IPS DF 6.9 (cell line): ENCODE measurements around the gene SHISA4.
"Not testable (repeated sequence)": the region's sequence is repeated elsewhere in the genome, so short reads cannot be mapped to it uniquely, and the experiment has no call there.

Experiments
- DNase-seq: peaks from one replicate; pipeline ENCODE4 v3.0.0-alpha.2; 2013; ENCODE audit warnings: low read depth, low spot score
- H3K27ac ChIP-seq: one replicate; pipeline ENCODE4 v1.5.1; 2013; ENCODE audit warnings: low read length, control low read depth
- H3K27me3 ChIP-seq: 2 replicates; pipeline ENCODE4 v1.6.1; 2013; ENCODE audit warnings: mild to moderate bottlenecking, low read length; ENCODE audit not compliant: control insufficient read depth, insufficient read depth
- H3K36me3 ChIP-seq: 2 replicates; pipeline ENCODE4 v1.6.1; 2013; ENCODE audit warnings: low read length; ENCODE audit not compliant: control insufficient read depth, insufficient read depth
- H3K4me1 ChIP-seq: 2 replicates; pipeline ENCODE4 v1.6.1; 2013; ENCODE audit warnings: low read length; ENCODE audit not compliant: control insufficient read depth, insufficient read depth
- H3K4me3 ChIP-seq: 2 replicates; pipeline ENCODE4 v1.5.1; 2013; ENCODE audit warnings: mild to moderate bottlenecking, low read length
- H3K9me3 ChIP-seq: 2 replicates; pipeline ENCODE4 v1.6.1; 2013; ENCODE audit warnings: low read length, inconsistent platforms; ENCODE audit not compliant: control insufficient read depth, insufficient read depth
- WGBS: extraction: QIAGEN DNeasy Blood & Tissue Kit; methylation state at CpG from one replicate; pipeline ENCODE4 v1.1.7; 2013; ENCODE audit warnings: mixed read lengths, missing lambda C conversion rate; ENCODE audit not compliant: insufficient read length, insufficient coverage; 5-methylcytosine and 5-hydroxymethylcytosine counted together

Gene SHISA4

DNA sequence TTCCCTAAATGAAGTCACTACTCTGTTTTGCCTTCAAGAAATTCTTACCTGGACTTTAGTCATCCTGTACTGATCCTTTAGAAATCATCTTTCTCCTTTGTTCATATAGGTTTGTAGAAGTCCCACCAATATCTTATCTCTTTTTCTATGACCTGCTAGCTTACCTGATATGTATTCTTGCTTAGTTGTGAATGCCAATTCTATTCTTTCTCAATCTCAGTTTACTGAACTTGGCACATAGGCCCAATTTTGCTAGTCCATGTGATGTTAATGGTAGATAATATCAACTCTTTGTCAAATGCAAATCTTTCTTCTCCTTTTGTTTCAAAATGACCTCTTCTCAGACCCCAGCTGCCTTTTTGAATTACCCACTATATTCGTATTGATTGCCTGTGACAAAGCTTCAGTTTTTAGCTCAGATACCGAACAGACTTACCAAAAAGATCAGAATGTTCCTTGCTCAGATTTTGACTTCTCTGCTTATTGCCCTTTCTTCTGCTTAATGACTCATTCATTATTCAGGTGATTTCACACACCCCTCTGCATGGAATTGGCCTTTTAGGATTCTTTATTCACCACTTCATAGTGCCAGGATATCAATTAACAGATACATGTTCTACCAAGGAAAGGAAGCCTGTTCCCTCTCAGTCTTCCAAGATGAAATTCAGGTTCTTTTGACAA, 39.2 kb upstream of the SHISA4 start:
- WGBS = no CpG with 5 or more reads among the region's 2 CpGs
- Histone ChIP-seq H3K4me1 (no peaks in the 10 kb centered on the region), H3K27ac (no peak overlapping the region), H3K4me3 (no peak overlapping the region), H3K9me3 (no peaks in the 10 kb centered on the region), H3K27me3 (no peaks in the 10 kb centered on the region), H3K36me3 (peaks cover 12% of the 10 kb centered on the region; the same call in 1 of the 2 replicates)
- DNase-seq = no peak

DNA sequence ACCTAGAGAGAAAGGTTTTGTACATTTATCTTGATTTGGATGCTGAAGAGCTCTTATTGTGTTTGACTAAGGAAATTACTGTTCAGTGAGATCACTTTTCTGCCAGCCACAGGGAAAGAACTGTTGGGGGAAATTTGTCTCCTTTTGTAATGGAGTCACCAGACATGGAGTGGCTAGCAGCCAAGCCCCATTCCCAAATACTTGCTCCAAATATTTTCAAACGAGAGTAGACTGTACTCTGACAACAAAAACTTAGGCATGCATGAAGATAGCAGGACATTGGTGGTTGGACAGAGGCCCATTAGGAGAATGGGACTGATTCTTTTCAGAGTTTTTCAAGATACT, 38.7 kb upstream of the SHISA4 start:
- Histone ChIP-seq H3K27me3 (no peaks in the 10 kb centered on the region), H3K27ac (no peak overlapping the region), H3K4me3 (no peak overlapping the region), H3K9me3 (no peaks in the 10 kb centered on the region), H3K4me1 (no peaks in the 10 kb centered on the region), H3K36me3 (peaks cover 12% of the 10 kb centered on the region; the same call in 1 of the 2 replicates)
- no peak for DNase-seq
- WGBS = no CpG with 5 or more reads among the region's 1 CpG

DNA sequence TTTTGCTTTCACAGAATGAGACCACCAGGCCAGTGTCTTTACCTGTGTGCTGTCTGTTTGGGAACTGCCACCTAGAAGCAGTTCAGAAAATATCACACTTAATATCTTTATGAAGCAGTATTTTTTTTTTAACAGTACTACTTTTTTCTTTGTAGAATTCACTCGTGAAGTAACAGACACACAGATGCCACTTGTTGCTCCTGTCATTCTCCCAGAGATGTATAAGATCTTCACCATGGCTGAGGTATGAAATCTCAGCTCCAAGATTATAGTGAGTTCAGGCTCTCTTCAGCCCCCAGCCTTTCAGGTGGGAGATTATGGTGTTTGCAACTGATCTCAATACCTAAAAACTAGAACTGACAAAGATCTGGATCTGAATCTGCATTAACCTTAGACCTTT, 36.7 kb upstream of the SHISA4 start:
- no CpG with 5 or more reads among the region's 1 CpG for WGBS

DNA sequence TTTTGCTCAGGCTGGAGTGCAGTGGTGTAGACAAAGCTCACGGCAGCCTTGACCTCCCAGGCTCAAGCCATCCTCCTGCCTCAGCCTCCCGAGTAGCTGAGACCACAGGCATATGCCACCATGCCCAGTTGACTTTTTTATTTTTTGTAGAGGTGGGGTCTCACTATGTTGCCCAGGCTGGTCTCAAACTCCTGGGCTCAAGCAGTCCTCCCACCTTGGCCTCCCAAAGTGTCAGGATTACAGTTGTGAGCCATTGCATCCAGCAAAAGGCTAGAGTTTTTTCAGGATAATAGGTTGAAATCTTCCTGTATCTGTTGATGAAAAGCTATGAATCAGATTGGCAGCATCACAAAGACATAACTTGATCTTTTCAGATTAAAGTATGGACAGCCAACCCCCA, 32.0 kb upstream of the SHISA4 start:
- not testable (repeated sequence) for H3K9me3 ChIP-seq, DNase-seq, H3K4me1 ChIP-seq, H3K4me3 ChIP-seq, H3K27me3 ChIP-seq, H3K27ac ChIP-seq
- peaks cover 23% of the 10 kb centered on the region; the same call in 1 of the 2 replicates for H3K36me3 ChIP-seq
- WGBS = no CpG with 5 or more reads among the region's 2 CpGs

More for the DNA sequence above, 36.7 kb upstream of the SHISA4 start:
- Histone ChIP-seq H3K36me3 (peaks cover 17% of the 10 kb centered on the region; the same call in 1 of the 2 replicates), H3K27me3 (no peaks in the 10 kb centered on the region), H3K4me3 (no peak overlapping the region), H3K27ac (no peak overlapping the region), H3K9me3 (no peaks in the 10 kb centered on the region), H3K4me1 (no peaks in the 10 kb centered on the region)
- DNase-seq = no peak

DNA sequence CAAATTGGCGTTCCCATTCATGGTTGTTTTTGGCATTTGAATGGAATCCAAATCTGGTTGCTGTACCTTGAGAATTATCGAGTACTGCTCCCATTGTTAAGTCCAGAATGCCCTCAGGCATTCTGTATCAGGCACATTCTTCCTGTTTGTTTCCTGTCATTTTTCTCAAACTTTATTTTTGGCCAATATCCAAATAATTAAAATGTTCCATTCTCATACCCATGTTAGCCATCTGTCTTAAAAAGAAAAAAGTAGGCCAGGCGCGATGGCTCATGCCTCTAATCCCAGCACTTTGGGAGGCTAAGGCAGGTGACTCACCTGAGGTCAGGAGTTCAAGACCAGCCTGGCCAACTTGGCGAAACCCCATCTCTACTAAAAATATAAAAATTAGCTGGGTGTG, 29.3 kb upstream of the SHISA4 start:
- Histone ChIP-seq H3K27ac (no peak overlapping the region), H3K4me3 (no peak overlapping the region), H3K9me3 (no peaks in the 10 kb centered on the region), H3K27me3 (no peaks in the 10 kb centered on the region), H3K4me1 (no peaks in the 10 kb centered on the region), H3K36me3 (peaks cover 20% of the 10 kb centered on the region; the same call in 1 of the 2 replicates)
- no peak for DNase-seq
- WGBS = no CpG with 5 or more reads among the region's 5 CpGs

DNA sequence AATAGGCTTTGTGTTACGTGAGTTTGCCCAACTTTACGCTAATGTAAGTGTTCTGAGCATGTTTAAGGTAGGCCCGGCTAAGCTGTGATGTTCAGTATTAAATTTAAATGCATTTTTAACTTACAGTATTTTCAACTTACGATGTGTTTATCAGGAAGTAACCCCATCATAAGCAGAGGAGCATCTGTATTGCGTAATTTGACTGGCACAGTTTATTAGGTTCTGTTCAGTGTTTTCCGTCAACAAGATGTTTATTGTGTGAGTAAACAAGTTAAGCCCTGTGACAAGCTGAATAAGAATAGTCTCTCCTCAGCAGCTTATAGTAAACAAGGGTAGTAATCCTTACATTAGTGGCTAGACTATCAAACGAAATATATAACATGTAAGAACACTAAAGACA, 27.2 kb upstream of the SHISA4 start:
- H3K4me3 ChIP-seq = no peak overlapping the region
- H3K36me3 ChIP-seq = peaks cover 20% of the 10 kb centered on the region; the same call in 1 of the 2 replicates
- no peak for DNase-seq
- no CpG with 5 or more reads among the region's 7 CpGs for WGBS
- H3K27ac ChIP-seq = no peak overlapping the region
- H3K27me3 ChIP-seq = no peaks in the 10 kb centered on the region
- H3K9me3 ChIP-seq = no peaks in the 10 kb centered on the region
- no peaks in the 10 kb centered on the region for H3K4me1 ChIP-seq

DNA sequence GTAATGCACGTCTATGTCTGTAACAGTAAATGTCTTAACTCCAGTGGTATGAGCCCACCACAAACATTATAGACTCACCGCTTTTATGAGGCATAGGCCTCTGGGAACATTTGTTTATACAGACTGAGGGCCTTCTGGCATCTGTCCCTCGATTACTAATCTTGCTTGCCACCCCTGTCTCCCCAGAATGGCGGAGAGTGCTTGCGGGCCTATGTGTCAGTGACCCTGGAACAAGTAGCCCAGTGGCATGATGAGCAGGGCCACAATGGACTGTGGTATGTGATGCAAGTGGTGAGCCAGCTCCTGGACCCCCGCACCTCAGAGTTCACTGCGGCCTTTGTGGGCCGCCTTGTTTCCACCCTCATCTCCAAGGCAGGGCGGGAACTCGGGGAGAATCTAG, 18.3 kb upstream of the SHISA4 start:
- no peak for DNase-seq
- Histone ChIP-seq H3K4me1 (no peaks in the 10 kb centered on the region), H3K36me3 (peaks cover 38% of the 10 kb centered on the region; the same call in 1 of the 2 replicates), H3K4me3 (no peak overlapping the region), H3K27me3 (no peaks in the 10 kb centered on the region), H3K27ac (no peak overlapping the region), H3K9me3 (no peaks in the 10 kb centered on the region)
- no CpG with 5 or more reads among the region's 10 CpGs for WGBS

DNA sequence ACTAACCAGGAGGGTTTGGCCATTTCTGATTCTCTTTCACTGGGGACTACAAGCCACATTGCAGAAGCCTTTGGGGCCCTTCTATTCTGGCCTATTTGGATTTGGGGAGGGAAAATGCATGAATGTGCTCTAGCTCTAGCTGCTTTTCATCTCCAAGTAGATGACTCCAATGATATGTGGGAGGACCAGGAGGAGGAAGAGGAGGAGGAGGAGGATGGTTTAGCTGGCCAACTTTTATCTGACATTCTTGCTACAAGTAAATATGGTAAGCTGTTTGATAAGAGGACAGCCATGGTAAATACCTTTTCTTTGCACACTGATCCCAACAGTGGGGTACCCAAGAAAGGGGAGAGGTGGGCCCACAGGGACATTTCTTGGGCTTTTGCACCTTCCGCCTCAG, 14.0 kb upstream of the SHISA4 start:
- no peak overlapping the region for H3K4me3 ChIP-seq
- no peaks in the 10 kb centered on the region for H3K9me3 ChIP-seq
- H3K4me1 ChIP-seq = no peaks in the 10 kb centered on the region
- DNase-seq = no peak
- WGBS = no CpG with 5 or more reads among the region's 1 CpG
- peaks cover 26% of the 10 kb centered on the region; the same call in 1 of the 2 replicates for H3K36me3 ChIP-seq
- H3K27ac ChIP-seq = no peak overlapping the region
- H3K27me3 ChIP-seq = no peaks in the 10 kb centered on the region

DNA sequence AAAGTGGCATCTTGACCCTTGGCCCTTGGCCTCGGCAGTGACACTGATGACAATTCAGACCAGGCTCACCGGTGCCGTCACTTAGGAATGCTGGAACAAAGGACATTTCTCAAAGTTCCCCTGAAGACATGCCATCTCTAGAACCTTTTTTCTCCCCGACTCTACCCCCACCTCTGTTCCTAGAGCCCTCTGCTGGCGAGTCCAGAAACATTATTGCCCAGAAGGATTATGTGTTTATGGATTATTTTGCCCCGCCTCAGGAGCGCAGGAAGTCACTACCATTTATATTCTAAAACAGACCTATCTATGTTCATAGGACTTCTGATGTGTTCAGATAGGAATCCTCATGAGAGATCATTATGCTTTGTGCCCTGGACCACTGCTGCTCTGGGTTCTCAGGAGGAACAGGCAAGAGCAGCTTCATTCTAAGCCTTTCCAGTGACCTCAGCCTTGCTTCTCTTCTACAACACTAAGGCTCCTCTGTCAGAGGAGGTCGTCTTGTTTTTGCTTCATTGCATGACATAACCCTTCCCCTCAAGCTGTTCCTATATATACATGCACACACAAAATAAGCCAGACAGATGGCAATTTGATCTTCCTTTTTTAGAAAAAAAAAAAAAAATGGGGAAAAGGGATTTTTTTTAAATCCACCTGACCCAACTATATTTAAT, 12.4 kb upstream of the SHISA4 start:
- WGBS = no CpG with 5 or more reads among the region's 8 CpGs
- H3K36me3 ChIP-seq = peaks cover 14% of the 10 kb centered on the region; the same call in 1 of the 2 replicates
- DNase-seq = no peak

DNA sequence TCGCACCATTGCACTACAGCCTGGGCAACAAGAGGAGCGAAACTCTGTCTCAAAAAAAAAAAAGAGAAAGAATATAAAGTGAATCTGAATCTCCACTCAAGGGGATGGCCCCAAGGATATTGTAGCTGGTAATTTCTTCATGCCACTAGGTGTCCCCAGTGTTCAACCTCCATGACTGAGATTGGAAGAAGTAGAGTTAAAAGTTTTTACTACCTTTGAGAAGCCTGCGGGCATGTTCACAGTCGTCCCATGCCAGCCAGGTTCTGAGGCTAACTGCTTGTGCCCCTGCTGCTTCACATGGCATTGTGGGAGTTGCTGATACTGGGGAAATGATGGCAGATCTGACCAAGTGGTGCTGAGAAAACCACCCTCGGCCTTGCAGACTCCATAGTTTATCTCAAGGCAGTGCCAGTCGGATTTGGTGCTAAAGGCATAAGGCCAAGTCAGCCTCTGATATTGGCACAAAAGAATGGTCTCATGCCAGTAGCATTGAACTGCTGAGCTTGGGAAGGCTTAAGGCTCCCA, 10.8 kb upstream of the SHISA4 start:
- H3K27me3 ChIP-seq = no peaks in the 10 kb centered on the region
- WGBS = no CpG with 5 or more reads among the region's 6 CpGs
- no peaks in the 10 kb centered on the region for H3K9me3 ChIP-seq
- H3K4me1 ChIP-seq = peaks cover 2% of the 10 kb centered on the region; the same call in 1 of the 2 replicates
- peaks cover 10% of the 10 kb centered on the region; the same call in 1 of the 2 replicates for H3K36me3 ChIP-seq
- DNase-seq = no peak
- no peak overlapping the region for H3K27ac ChIP-seq
- H3K4me3 ChIP-seq = no peak overlapping the region

More for the DNA sequence above, 12.4 kb upstream of the SHISA4 start:
- no peaks in the 10 kb centered on the region for H3K9me3 ChIP-seq
- no peak overlapping the region for H3K27ac ChIP-seq
- H3K4me1 ChIP-seq = no peaks in the 10 kb centered on the region
- H3K27me3 ChIP-seq = no peaks in the 10 kb centered on the region
- no peak overlapping the region for H3K4me3 ChIP-seq
